Activated T-cell treated with anti-CD3 and anti-CD28 coated beads for 48 hours (primary cell): ENCODE results near the gene CDH2.

Experiments
- DNase-seq: peaks from one replicate; pipeline ENCODE4 v3.0.0-alpha.2; 2020; ENCODE audit warnings: low read depth

The CDH2 gene

DNA sequence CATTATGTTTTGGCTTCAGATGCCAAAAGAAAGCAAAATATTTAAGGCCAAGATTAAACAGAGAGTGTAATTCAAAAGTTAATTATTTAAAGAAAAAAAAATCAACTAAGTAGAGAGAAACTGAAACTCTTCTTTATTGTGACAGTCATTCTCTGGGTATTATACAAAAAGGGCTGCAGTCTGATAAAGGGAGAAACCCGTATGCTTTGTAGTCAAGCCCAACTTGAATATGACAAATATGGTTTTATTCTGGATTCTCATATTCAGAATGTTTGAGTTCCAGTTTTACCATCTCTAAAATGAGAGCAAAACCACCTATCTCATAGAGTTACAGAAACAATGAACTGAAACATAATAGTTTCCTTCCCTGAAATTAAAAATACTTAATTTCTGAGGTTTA lies 8.2 kb downstream of the CDH2 start:
- no peak for DNase-seq

DNA sequence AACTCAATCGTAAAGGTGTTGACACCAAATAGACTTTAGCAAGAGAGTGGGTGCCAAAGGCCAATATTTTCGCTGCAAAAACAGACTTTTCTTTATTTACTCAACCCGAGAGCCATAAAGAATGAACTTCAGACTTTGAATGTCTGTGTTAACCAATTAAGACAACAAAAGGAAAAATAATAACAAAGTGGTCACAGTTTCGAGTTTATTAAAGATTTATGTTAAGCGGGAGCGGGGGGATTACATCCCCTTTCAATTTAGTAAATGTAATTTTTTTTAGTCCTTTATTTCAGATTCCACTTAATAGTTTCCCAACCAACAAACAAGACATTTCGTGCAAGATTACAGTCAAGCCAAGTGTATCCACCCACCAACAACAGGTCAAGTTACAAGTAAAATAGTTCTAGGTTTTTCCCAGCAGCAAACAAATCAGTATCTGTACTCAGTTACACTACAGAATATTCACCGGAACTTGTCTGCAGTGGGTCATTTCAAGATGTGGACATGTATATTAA lies 9.0 kb downstream of the CDH2 start:
- DNase-seq: no peak

DNA sequence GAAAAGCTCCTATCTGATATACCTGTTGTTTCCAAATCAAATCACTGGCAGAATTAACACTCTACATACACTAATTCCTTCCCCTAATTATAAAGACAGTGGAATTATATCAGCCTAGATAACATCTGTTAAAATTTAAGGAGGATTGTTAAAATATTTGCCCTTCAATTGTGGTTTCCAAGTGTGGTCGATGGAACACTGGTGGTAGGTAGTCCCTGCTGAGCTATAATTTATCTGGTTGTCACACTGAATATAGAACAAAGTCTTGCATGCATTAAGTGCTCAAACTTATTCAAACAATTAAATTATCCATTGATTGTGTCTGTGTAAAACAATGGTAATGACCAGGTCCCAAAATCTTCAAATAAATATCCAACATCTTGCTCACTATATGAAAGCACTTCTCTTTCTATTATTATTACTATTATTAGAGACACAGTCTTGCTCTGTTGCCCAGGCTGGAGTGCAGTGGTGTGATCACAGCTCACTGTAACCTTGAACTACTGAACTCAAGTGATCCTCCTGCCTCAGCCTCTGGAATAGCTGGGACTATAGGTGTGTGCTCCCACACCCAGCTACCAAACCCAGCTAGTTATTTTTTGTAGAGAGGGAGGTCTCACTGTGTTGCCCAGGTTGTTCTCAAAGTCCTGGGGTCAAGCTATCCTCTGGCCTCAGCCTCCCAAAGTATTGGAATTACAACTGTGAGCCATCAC lies 12.0 kb downstream of the CDH2 start:
- DNase-seq: no peak

DNA sequence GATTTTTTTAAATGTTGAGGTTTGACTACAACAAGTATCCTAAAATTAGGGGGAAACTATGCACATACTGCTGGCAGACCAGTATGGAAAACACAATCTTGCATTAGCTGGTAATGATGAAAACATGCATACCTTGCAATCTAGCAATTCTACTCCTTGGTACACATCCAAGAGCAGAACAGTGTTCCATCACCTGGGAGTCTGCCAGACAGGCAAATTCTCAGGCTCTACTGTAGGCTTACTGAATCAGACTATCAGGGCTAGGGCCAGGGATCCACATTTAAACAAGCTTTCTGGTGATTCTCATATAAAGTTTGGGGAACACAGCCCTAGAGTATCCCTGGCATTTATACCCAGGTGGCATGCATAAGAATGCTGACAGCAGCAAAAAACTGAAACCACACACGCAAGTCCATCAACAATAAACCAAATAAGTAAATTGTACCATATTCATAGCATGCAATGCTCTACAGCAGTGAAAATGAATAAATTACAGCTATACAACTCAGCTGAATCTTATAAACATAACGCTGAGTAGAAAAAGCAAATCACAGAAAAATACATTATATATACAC lies 13.6 kb downstream of the CDH2 start:
- DNase-seq: no peak

DNA sequence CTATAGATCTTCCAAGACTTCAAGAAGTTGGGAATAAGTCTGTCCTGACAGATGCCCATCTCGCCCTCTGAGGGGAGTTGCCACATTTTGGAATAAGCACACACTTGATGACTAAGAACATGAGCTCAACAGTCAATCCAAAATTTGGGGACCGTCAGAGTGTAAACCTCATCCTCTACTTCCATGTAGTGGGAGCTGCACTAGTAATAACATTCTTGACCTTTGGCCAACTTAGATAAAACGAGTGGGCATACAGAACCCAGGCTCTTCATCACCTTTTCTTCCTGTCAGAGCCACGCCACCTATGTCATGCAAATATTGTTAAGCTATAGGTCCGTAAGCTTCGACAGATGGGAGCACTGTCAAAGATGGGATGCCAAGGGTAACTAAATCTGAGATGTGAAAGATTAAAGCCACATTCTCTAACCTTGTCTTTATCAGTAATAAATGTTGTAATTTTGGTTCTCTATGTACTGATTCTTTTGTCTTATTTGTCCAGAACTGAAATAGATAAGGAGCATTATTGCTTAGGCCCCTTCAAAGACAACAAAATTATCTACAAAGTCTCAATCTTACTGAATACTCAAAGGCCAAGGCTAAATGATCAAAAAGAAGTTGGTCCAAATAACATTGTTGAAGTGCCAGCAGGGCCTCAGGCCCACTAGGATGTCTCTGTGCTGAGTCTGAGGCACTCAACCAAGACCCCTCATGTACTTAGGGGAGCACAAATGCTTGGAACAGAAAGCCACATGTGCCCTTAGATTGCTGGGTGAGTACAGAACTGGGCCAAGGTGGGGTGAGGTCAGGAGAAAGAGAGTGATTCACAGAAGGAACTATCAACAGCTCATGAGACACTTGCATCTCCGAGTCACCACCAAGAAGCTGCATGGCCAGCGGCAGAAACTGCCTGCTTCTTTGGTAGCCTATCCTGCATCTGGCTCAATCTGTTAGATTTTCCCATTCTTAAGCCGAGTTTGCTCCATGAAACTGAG lies 15.0 kb downstream of the CDH2 start:
- no peak for DNase-seq

DNA sequence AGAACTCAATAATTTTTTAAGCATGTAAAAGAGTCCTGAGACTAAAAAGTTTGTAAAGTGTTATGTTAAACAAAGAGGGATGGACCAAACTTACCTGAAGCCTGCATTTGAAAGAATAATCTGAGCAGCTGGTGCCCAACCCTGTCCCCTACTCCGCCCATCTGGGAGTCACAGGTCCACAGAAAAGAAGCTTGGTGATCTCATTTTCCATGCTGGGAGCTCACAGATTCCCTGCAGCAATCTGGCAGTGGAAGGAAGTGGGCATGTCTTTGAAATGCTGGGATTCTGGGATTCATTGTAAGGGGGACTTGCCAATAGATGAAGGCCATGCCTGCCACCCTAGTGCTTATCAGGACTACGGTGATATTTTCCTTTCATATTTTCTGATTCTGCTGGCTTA lies 17.9 kb downstream of the CDH2 start:
- no peak for DNase-seq

DNA sequence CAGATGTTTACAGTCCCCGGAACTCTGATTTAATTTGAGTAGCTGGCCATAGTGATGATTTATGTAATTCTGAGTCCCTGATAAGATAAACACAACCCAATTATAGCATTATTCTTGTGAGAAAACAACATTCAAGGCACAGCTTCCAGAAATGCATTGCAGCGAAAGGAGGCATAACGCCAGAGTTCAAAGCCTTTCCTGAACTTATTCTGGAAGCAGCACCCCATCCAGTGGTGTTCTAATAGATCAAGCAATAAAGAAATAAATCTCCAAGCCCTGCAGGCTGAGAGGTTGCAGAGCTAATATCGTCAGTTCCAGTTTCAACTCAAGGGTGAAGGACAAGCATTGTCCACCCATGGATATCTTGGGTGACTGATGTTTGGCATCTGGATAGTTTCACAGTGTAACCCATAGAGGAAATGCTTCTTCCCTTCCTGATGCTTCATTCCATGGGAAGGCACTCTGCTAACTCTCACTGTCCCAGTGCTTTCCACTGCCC lies 18.8 kb downstream of the CDH2 start:
- DNase-seq: no peak

DNA sequence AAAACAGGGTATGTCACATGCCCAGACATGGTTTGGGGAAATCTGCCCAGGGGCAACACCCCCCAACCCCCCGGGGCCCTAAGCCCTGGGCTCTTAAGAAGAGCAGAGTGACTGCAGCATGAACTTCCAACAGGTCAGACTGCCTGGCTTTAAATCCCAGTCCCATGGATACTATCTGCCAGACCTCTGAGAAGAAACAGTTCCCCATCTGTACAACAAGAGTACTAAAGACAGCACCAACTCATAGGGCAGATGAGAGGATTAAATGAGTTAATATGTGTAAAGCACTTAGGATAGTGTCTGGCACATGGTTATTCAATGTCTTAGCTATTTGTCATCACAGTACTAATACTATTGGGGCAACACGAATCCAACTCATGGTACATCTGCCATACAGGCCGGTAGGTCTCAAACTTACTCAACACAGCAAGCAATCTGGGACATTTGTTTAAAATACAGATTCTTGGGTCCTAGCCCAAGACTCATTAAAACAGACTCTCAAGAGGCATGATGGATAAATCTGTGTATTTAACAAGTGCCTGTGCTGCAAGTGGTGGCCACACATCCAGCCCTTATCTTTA lies 23.4 kb downstream of the CDH2 start:
- DNase-seq: no peak

DNA sequence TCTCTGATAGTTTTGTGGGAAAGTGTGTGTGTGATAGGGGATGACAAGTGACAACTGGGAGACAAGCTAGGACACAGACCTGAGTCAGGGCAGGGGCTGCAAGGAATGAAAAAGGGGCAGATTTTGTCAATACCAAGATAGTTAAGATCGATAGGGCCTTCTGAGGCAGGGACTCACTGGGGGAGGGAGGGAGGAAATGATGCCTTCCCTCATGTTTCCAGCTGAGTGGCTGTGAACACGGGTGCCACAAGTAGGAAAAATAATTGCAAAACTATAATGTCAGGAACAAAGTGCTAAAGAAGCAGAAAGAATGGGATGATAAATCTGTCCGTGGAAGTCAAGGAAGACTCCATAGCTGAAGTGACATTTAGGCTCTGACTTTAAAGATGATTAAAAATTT lies 24.2 kb downstream of the CDH2 start:
- no peak for DNase-seq

DNA sequence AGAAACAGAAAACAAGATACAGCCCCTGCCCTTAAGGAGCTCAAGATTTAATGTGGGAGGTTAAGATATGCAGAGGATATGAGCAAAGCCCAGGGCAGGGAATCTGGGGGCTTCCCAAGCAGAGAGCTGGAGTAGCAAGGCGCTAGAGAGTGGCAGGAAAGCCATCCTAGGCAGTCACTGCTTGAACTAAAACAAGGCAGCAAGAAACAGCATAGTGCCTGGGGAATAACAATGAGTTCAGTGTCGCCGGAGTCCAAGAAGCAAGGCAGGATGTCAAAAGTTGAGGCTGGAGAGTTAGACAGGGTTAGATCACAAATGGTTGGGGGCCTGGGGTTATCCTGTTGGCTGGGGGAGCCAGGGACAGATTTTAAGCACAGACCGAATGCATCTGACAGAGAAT lies 24.6 kb downstream of the CDH2 start:
- DNase-seq: no peak

DNA sequence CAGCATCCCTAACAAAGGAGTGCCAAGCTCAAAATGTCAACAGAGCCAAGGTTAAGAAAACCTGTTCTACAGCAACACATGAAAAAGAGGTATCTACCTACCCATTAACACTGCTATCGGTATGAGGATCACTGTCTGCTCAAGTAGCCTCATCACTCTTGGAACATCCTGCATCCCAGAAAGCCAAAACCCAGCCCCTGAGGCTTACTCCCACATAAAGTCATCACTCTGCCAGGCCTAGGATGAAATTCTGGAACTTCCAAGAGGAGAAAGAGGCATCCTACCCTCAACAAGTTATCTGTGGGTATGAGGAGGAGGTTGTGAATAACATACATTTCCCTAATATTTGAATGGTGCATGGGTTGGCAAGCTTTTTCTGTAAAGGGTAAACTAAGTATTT lies 25.5 kb downstream of the CDH2 start:
- DNase-seq: no peak

DNA sequence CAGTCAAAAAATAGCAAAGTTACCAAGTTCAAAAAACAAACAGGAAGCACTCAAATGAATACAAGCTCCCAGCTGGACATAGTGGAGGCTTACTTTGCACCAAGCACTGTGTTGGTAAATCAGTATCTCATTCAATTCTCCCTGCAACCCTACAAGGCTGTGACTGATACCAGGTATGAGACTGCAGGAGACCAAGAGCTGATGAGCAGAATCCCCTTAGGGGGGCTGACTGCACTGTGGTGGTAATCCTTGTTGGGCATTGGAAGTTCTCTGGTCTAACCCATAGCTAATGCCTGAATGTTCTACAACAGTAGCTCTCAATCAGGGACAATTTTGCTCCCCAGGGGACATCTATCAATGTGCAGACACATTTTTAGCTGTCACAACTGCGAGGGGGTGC lies 26.0 kb downstream of the CDH2 start:
- no peak for DNase-seq

DNA sequence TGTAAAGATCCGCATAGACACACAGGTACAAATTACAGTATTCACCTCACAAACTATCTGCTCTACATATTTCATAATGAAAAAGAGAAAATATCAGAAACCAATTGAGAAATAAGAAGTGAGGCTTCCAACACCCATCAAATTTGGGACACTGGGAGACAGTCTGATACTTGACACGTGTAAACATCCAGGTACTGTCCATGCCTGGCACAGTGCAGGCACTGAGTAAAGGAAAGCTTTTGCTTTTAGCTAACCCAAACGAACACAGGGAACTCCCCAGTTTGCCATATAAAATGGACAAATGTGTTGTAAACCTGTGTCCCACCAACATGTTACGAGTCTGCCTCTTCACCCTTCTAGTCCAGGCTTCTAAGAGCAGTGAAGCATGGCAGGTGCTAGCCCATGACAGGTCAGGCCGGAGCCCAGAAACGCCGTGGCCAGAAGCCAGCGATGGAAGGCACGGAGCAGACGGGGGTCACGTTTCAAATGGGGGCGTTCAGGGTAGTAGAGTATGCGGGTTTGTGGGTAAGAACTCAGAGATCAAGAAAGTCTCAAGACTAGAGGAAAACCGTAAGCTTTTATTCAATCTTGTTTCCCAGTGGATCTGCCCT lies 27.0 kb downstream of the CDH2 start:
- DNase-seq: no peak

DNA sequence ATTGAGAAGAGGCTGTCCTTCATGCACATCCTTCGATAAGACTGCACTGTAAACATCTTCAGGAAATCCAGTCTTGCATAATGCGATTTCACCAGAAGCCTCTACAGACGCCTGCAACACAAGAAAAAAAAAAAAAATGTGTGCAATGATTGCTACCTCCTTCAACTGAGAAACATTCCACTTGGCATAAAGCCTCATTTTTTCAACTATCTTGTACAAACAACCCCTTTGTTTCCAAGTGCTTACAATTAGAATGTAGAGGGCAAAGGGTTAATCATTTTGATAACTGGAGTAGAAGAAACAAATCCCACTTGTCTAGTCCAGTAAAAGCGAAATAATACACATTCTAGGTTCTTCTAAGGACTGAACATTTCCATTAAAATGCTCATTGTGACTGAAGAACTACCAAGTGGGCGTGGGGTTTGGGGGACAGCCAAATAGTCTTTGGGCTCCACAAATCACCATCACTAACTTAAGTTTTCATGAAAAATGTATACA lies 29.2 kb downstream of the CDH2 start:
- DNase-seq: no peak

DNA sequence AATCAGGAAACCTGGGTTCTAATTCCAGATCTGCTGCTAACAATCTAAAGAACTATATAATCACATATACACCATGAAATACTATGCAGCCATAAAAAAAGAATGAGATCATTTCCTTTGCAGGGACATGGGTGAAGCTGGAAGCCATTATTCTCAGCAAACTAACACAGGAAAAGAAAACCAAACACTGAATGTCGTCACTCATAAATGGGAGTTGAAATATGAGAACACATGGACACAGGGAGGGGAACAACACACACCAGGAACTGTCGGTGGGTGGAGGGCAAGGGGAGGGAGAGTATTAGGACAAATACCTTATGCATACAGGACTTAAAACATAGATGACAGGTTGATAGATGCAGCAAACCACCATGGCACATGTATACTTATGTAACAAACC lies 33.2 kb downstream of the CDH2 start:
- DNase-seq: no peak

DNA sequence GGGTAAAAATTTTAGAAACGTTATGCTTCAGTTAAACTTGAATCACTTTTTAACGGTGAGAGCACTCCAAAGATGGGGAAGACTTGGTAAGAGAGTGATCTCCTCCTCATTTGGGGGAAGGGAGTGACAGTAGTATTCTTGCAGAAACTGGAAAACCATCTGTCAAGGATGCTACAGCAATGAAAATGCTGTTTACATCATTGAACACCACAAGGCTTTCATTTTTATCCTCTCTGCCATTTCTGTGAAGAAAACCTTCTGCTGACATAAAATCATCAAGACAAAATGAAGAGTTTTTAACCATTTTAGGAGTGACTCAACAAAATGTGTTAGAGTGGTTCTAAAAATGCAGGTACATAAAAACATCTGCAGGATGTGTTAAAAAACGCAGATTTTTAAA lies 38.1 kb downstream of the CDH2 start:
- DNase-seq: no peak

DNA sequence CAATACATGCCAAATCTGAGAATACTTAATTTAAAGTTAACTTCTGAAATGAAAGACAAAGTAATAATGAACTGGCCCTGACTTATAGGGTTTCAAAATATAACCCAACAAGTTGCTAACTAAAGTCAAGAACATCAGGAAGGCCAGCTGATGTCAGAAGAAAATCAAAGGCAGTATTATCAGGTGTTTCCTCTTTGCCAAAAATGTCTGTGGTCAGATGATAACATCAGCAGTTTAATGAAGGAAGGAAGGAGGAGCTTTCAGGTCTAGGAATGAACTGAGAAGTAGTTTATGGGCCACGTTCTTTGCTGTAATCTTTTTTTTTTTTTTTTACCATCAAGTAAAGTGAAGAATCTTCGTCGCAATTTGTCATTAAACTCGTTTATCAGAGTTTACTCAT lies 40.9 kb downstream of the CDH2 start:
- DNase-seq: no peak

DNA sequence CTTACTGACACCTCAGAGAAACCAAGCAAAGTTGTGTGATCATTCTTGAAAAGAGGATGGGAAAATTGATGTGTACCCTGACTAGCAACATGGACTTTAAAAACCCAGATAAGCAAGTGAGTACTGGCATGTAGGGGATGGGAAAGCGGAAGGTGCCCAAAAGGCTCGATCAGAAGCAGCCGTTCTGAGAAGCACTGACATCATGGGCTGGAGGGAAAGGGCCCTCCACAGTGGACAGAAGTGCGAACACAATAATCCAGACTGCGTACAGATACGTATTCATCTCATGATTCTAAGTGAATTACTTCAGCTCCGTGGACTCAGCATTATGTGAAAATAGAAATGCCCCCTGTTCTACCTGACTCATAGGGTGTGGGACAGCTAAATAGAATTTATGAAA lies 42.2 kb downstream of the CDH2 start:
- no peak for DNase-seq

DNA sequence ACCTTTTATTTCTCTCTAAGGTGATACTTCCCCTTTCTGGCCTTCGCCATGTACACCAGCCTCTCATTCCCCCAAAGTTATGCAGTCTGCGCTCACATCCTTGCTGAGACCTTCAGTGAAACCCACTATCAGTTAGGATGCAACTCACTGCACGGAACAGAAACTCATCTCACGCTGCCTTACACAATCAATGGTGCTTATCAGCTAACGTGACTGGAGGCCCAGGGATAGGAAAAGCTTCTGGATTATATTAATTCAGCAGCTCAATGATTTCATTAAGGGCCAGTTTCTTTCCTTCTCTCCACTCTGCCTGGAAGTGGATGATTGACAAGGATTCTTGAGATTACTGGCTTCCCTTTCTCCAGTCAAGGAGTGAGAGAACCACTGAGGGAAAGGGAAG lies 44.8 kb downstream of the CDH2 start:
- no peak for DNase-seq

DNA sequence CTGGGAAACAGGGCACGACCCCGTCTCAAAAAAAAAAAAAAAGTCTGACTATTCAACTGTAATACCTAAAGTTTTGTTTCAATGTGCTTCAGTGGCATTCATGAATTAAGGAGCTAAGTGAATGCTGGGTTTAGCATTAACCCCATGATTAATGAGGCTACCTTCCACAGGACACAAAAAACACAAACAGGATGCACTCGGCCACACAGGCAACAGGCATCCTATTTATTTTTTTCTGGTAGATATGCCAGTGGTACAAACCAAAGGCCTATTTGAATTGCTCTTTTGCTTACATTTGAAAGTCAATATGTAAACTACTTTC lies 48.3 kb downstream of the CDH2 start:
- no peak for DNase-seq

DNA sequence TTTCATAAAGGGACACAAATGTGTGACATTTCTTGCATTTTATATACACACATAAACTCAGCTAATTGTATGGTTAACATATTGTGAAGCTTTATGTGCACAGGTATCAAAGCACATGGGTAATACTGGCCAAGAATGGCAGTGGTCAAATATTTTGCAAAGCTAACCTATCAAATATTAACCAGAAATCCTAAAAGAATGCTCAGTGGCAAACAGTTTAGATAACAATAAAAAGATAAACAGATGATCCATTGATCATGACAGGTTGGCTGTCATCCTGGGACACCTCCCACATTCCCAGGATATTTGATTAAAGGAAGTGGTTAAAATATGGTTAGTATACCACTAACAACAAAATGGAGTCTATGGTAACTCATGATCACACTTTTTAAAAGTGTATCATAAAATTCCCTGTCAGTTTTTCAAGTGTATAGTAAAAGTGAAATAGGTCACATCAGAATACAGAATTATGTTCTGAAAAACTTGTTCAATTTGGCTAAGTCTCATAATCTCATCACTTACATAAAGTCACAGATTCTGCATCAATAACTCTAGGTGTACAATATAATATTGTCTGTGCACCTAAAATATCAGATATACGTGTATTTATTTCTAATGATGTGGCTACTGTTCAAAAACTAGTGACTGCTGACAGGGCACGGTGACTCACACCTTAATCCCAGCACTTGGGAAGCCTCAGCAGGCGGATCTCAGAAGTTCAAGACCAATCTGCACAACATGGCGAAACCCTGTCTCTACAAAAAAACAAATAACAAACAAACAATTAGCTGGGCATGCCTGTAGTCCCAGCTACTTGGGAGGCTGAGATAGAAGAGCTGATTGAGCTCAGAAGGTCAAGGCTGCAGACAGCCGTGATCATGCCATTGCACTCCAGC lies 48.9 kb downstream of the CDH2 start:
- no peak for DNase-seq
